B cell (primary cell): ENCODE measurements around the gene TRIM65. TPM values are rescaled to one million over a fixed set of nuclear protein-coding genes. Genes with fewer than 3 reads are reported as not detected.

Source experiments
- ATAC-seq: fragments of 200-7000 bp; cut with Tn5 transposase; one replicate; pipeline ENCODE4 v1.10.0; 2021; ENCODE audit warnings: low read depth, mild to moderate bottlenecking, moderate number of reproducible peaks, moderate library complexity
- CTCF ChIA-PET: fragments of 350-600 bp; sonication (Branson Sonifier 250); formaldehyde crosslinking; loops from one replicate; lab custom pipeline; 2021; ENCODE audit warnings: antibody characterized with exemption, inconsistent platforms; lab: Charles Lee
- POLR2A ChIA-PET: fragments of 350-600 bp; sonication (Branson Sonifier 250); formaldehyde crosslinking; loops from one replicate; lab custom pipeline; 2021; ENCODE audit warnings: antibody characterized with exemption; lab: Charles Lee
- DNase-seq: peaks from one replicate; pipeline ENCODE4 v3.0.0; 2013
- H2AFZ ChIP-seq: 2 replicates; pipeline ENCODE4 v1.6.1; 2012; ENCODE audit warnings: mild to moderate bottlenecking, low read depth, low read length; ENCODE audit not compliant: insufficient read depth, poor library complexity, severe bottlenecking
- H3K27ac ChIP-seq, 2 donors: 1 replicate in 1 of 2; 2 replicates in 1 of 2; pipeline ENCODE4 v1.5.1; 2012 to 2013; ENCODE audit warnings: low read length in 2 of 2, mild to moderate bottlenecking in 2 of 2, moderate library complexity in 1 of 2
- H3K27me3 ChIP-seq, 4 experiments: fragments of 200-600 bp in 1 of 4; sonication (generic) in 1 of 4; replicated peaks in 1 of 4; 1 replicate in 2 of 4; 2 replicates in 2 of 4; pipeline versions ENCODE4 v1.6.1 to v1.7.0; 2013 to 2016; ENCODE audit warnings: low read length in 3 of 4, mild to moderate bottlenecking in 2 of 4, mixed read lengths in 1 of 4, moderate library complexity in 1 of 4; ENCODE audit not compliant: insufficient read depth in 4 of 4, control insufficient read depth in 3 of 4; ENCODE audit errors: control extremely low read depth in 1 of 4
- H3K36me3 ChIP-seq, 2 experiments: replicated peaks in 1 of 2; 1 replicate in 1 of 2; 2 replicates in 1 of 2; pipeline versions ENCODE4 v1.6.1 to v1.7.1; 2013; ENCODE audit warnings: low read length in 1 of 2; ENCODE audit not compliant: insufficient read depth in 2 of 2, control insufficient read depth in 1 of 2; ENCODE audit errors: control extremely low read depth in 1 of 2, extremely low read depth in 1 of 2
- H3K4me1 ChIP-seq, 2 donors: fragments of 200-600 bp in 1 of 2; sonication (generic) in 1 of 2; 1 replicate in 1 of 2; 2 replicates in 1 of 2; pipeline versions ENCODE4 v1.5.1 to v1.6.1; 2013 to 2017; ENCODE audit warnings: low read length in 2 of 2; ENCODE audit not compliant: control insufficient read depth in 2 of 2, insufficient read depth in 2 of 2
- H3K4me2 ChIP-seq: replicated peaks from 2 replicates; pipeline ENCODE3; 2012; ENCODE audit warnings: mild to moderate bottlenecking, low read depth, low read length; ENCODE audit not compliant: poor library complexity, severe bottlenecking
- H3K4me3 ChIP-seq, 5 experiments: fragments of 200-600 bp in 1 of 5; sonication (generic) in 1 of 5; 1 replicate in 3 of 5; 2 replicates in 2 of 5; pipeline versions ENCODE4 v1.5.1 to v1.7.0; 2011 to 2016; ENCODE audit warnings: low read length in 4 of 5, mild to moderate bottlenecking in 4 of 5, low read depth in 2 of 5, control low read depth in 1 of 5, moderate library complexity in 1 of 5; ENCODE audit not compliant: insufficient read depth in 1 of 5; ENCODE audit errors: control extremely low read depth in 1 of 5, extremely low read depth in 1 of 5
- H3K79me2 ChIP-seq: fragments of 200-600 bp; sonication (generic); one replicate; pipeline ENCODE4 v1.6.0; 2016; ENCODE audit warnings: low read length; ENCODE audit not compliant: control insufficient read depth, insufficient read depth
- H3K9ac ChIP-seq: fragments of 200-600 bp; sonication (generic); 2 replicates; pipeline ENCODE4 v1.6.1; 2017; ENCODE audit warnings: mild to moderate bottlenecking, low read length, moderate library complexity
- H3K9me3 ChIP-seq, 3 donors: one replicate each; pipeline versions ENCODE4 v1.6.1 to v1.7.1; 2013; ENCODE audit warnings: low read length in 2 of 3; ENCODE audit not compliant: control insufficient read depth in 2 of 3, insufficient read depth in 1 of 3; ENCODE audit errors: control extremely low read depth in 1 of 3
- H4K20me1 ChIP-seq: 2 replicates; pipeline ENCODE4 v1.6.0; 2012; ENCODE audit warnings: mild to moderate bottlenecking, low read length; ENCODE audit not compliant: insufficient read depth, control insufficient read depth, poor library complexity, severe bottlenecking
- H3K27ac Mint-ChIP-seq: one replicate; pipeline ENCODE4 v1.8.0; 2021; ENCODE audit warnings: mixed read lengths
- H3K27me3 Mint-ChIP-seq: one replicate; pipeline ENCODE4 v1.8.0; 2021; ENCODE audit warnings: mixed read lengths
- H3K4me1 Mint-ChIP-seq: one replicate; pipeline ENCODE4 v1.8.0; 2021; ENCODE audit warnings: mixed read lengths
- H3K4me3 Mint-ChIP-seq: one replicate; pipeline ENCODE4 v1.8.0; 2021; ENCODE audit warnings: mixed read lengths
- H3K9me3 Mint-ChIP-seq: one replicate; pipeline ENCODE4 v1.8.0; 2022; ENCODE audit warnings: mixed read lengths; ENCODE audit not compliant: insufficient read depth
- EZH2 ChIP-seq: IDR thresholded peaks from 2 replicates; pipeline ENCODE4 v1.6.1; 2012; ENCODE audit warnings: borderline replicate concordance, low read depth, mild to moderate bottlenecking, moderate library complexity, low read length; ENCODE audit not compliant: insufficient read depth, poor library complexity, severe bottlenecking
- WGBS: methylation state at CpG from one replicate; pipeline ENCODE4 v1.1.5; 2013; ENCODE audit warnings: missing lambda C conversion rate; ENCODE audit not compliant: insufficient coverage; 5-methylcytosine and 5-hydroxymethylcytosine counted together
- intact Hi-C: fragments of 100-400 bp; cut with micrococcal nuclease; formaldehyde crosslinking; loops from one replicate; pipeline ENCODE4 v1.10.0; 2022
- polyA plus RNA-seq: library from polyadenylated mRNA; depleted of rRNA; stranded (reverse); fragments of >200 nt; gene quantifications from 2 replicates; pipeline ENCODE4 v1.2.3, GENCODE V29; 2012
- total RNA-seq, 2 donors: library from RNA; stranded (reverse); fragments of 120-200 nt in 1 of 2; gene quantifications; 1 replicate in 1 of 2; 2 replicates in 1 of 2; pipeline versions ENCODE4 v1.2.3 to v1.2.4, GENCODE V29; 2013 to 2022
- TF ChIP-seq, protein P1 (sequence below): fragments of 200-600 bp; IDR thresholded peaks from one replicate; pipeline ENCODE4 v1.8.0; 2022; ENCODE audit warnings: antibody characterized with exemption, mild to moderate bottlenecking

The TRIM65 gene
- total and polyA plus RNA-seq, 2 donors (not counting 1 experiment from before 2014, with no cell fraction given) = 16.8 to 40.7 TPM

DNA sequence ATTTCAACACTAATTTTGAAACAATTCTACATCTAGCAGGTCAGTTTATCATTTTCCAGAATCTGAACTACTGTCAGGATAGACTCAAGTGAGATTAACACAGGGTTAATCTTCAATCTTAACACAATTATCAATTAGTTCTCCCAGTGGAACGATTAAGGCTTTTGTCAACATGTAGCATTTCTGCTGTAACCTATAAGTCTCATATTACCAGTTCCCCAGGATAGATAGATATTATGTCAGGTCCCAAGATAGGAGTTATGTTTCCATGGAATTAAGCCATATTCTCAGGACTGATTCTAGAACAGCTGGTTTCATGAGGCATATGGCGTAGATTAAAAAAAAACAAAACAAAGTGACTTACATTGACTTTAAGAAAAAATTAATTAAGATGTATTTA lies 48.5 kb upstream of the TRIM65 start:
- Histone ChIP-seq H3K27me3 (no peaks in the 10 kb centered on the region), H3K27ac (no peak overlapping the region), H2AFZ (no peak overlapping the region), H3K4me2 (no peak overlapping the region), H3K9me3 (no peaks in the 10 kb centered on the region), H4K20me1 (no peaks in the 10 kb centered on the region), H3K79me2 (peaks cover 3% of the 10 kb centered on the region), H3K36me3 (peaks cover 0 to 32% of the 10 kb centered on the region in 2 experiments), H3K4me3 (no peak overlapping the region), H3K4me1 (peaks cover 0 to 12% of the 10 kb centered on the region in 2 donors), H3K9ac (no peak overlapping the region)
- CTCF ChIA-PET = interaction anchor here (0.7 to 1.7 kb wide), 3 partner anchors 19 to 66 kb away, joined by 3 to 5 read pairs (median 3); no protein-coding TSS in a partner anchor
- Mint-ChIP-seq H3K27ac (no peak overlapping the region), H3K9me3 (no peaks in the 10 kb centered on the region), H3K27me3 (no peaks in the 10 kb centered on the region), H3K4me1 (peaks cover 12% of the 10 kb centered on the region), H3K4me3 (no peak overlapping the region)
- ATAC-seq (no peak), DNase-seq (no peak)
- intact Hi-C loops = no loop called here
- no CpG with 5 or more reads among the region's 2 CpGs for WGBS
- TF ChIP-seq, protein P1, sequence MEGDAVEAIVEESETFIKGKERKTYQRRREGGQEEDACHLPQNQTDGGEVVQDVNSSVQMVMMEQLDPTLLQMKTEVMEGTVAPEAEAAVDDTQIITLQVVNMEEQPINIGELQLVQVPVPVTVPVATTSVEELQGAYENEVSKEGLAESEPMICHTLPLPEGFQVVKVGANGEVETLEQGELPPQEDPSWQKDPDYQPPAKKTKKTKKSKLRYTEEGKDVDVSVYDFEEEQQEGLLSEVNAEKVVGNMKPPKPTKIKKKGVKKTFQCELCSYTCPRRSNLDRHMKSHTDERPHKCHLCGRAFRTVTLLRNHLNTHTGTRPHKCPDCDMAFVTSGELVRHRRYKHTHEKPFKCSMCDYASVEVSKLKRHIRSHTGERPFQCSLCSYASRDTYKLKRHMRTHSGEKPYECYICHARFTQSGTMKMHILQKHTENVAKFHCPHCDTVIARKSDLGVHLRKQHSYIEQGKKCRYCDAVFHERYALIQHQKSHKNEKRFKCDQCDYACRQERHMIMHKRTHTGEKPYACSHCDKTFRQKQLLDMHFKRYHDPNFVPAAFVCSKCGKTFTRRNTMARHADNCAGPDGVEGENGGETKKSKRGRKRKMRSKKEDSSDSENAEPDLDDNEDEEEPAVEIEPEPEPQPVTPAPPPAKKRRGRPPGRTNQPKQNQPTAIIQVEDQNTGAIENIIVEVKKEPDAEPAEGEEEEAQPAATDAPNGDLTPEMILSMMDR = no peak
- TF ChIP-seq EZH2 = no peak
- POLR2A ChIA-PET = no interaction called here

DNA sequence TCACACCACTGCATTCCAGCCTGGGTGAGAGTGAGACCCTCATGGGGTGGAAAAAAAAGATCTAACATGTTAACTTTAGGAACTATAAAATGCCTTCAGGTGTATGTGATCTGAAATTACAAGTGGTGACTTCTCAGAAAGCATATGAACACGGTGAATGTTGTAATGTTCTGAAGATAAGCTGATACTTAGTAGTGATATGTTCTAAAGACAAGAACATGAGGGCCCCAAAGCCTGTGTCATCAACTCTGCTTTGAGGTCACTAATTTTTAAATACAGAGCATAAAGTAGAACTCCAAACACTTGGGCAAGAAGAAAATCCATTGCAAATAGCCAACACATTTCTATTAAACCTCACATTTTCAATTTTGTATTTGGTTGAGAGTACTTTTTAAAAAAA lies 46.7 kb upstream of the TRIM65 start:
- no peak for TF ChIP-seq EZH2
- TF ChIP-seq, protein P1 = no peak
- H3K4me3 Mint-ChIP-seq = no peak overlapping the region
- CTCF ChIA-PET = no interaction called here
- no peak overlapping the region for H3K27ac Mint-ChIP-seq
- Histone ChIP-seq H3K4me1 (peaks cover 0 to 14% of the 10 kb centered on the region in 2 donors), H2AFZ (no peak overlapping the region), H3K27me3 (no peaks in the 10 kb centered on the region), H3K36me3 (peaks cover 0 to 18% of the 10 kb centered on the region in 2 experiments), H3K79me2 (peaks cover 3% of the 10 kb centered on the region), H3K4me2 (no peak overlapping the region), H3K9me3 (no peaks in the 10 kb centered on the region), H4K20me1 (no peaks in the 10 kb centered on the region), H3K9ac (no peak overlapping the region), H3K27ac (no peak overlapping the region), H3K4me3 (no peak overlapping the region)
- no peaks in the 10 kb centered on the region for H3K27me3 Mint-ChIP-seq
- 80% methylated on average over 1 of the region's 1 CpG for WGBS
- POLR2A ChIA-PET = interaction anchor here (0.6 kb wide), 2 partner anchors 28 to 114 kb away, joined by 3 to 9 read pairs; no protein-coding TSS in a partner anchor
- DNase-seq (no peak), ATAC-seq (no peak)
- intact Hi-C loops = no loop called here
- H3K9me3 Mint-ChIP-seq = no peaks in the 10 kb centered on the region
- peaks cover 12% of the 10 kb centered on the region for H3K4me1 Mint-ChIP-seq
